K562 (cell line): Measurements from ENCODE around the gene ENTPD3. TPM values are rescaled to one million over a fixed set of nuclear protein-coding genes. Genes with fewer than 3 reads are reported as not detected.

ENCODE experiments used
- DDX20 ChIP-seq: fragments of 450-650 bp; IDR thresholded peaks from 2 replicates; pipeline ENCODE4 v1.6.1; 2016; ENCODE audit warnings: missing genetic modification characterization, low read depth, mild to moderate bottlenecking, missing compliant biosample characterization, moderate library complexity
- DIDO1 ChIP-seq: fragments of 450-650 bp; IDR thresholded peaks from 2 replicates; pipeline ENCODE4 v1.6.1; 2016; ENCODE audit warnings: low read depth, missing biosample characterization, missing genetic modification characterization
- E2F1 ChIP-seq: sonication (generic); formaldehyde crosslinking; IDR thresholded peaks from 2 replicates; pipeline ENCODE4 v1.8.1; 2023; ENCODE audit warnings: mild to moderate bottlenecking, missing genetic modification reagents, moderate library complexity
- ELF1 ChIP-seq: fragments of 200-800 bp; sonication (Bioruptor generic); IDR thresholded peaks from 2 replicates; pipeline ENCODE4 v1.6.1; 2016; ENCODE audit warnings: missing genetic modification characterization, missing compliant biosample characterization
- MTF1 ChIP-seq: fragments of 250-450 bp; sonication (Bioruptor Pico); IDR thresholded peaks from 2 replicates; pipeline ENCODE4 v1.9.0; 2021; ENCODE audit warnings: moderate library complexity, mild to moderate bottlenecking, inconsistent platforms, borderline replicate concordance
- POU5F1 ChIP-seq: fragments of 150-350 bp; IDR thresholded peaks from 2 replicates; pipeline ENCODE4 v1.6.1; 2014; ENCODE audit warnings: borderline replicate concordance, low read length, low read depth, mild to moderate bottlenecking; ENCODE audit not compliant: partially characterized antibody
- PRPF4 ChIP-seq: fragments of 200-400 bp; formaldehyde crosslinking; IDR thresholded peaks from one replicate; pipeline ENCODE4 v1.6.1; 2017; ENCODE audit warnings: low read length, low read depth, mild to moderate bottlenecking; ENCODE audit not compliant: insufficient read depth, poor library complexity, severe bottlenecking
- RFX1 ChIP-seq: fragments of 450-650 bp; IDR thresholded peaks from 2 replicates; pipeline ENCODE4 v1.6.1; 2016; ENCODE audit warnings: mild to moderate bottlenecking, moderate library complexity
- ZNF143 ChIP-seq: sonication (generic); formaldehyde crosslinking; IDR thresholded peaks from 2 replicates; pipeline ENCODE4 v1.9.0; 2022; ENCODE audit warnings: mild to moderate bottlenecking, missing genetic modification reagents
- ZNF253 ChIP-seq: fragments of 250-450 bp; sonication (Bioruptor Pico); conservative IDR thresholded peaks from 2 replicates; pipeline ENCODE4 v1.6.1; 2021; ENCODE audit warnings: mild to moderate bottlenecking
- ZNF324 ChIP-seq: fragments of 250-450 bp; sonication (Bioruptor Pico); IDR thresholded peaks from 2 replicates; pipeline ENCODE4 v1.4.0; 2020; ENCODE audit warnings: mild to moderate bottlenecking
- ZNF75A ChIP-seq: fragments of 450-650 bp; formaldehyde crosslinking; IDR thresholded peaks from 2 replicates; pipeline ENCODE4 v1.4.0; 2020; ENCODE audit warnings: mild to moderate bottlenecking
- polyA plus RNA-seq, 8 experiments: library from polyadenylated mRNA; depleted of rRNA in 4 of 8; stranded (reverse) in 5 of 8; unstranded in 3 of 8; fragments of >200 nt; fragmentation: Nextera tagmentation in 2 of 8; fragmentation: Illumina TruSeq in 1 of 8; extraction: Ambion mirVana in 2 of 8; extraction: Trizol in 1 of 8; gene quantifications; 2 replicates each; pipeline versions ENCODE4 v1.2.1 to v1.2.3, GENCODE V29; 2011 to 2014; ENCODE audit warnings: inconsistent platforms in 1 of 8, missing spikeins in 1 of 8
- total RNA-seq, 7 experiments: library from RNA; depleted of rRNA in 6 of 7; stranded (reverse); fragments of >200 nt in 6 of 7; fragmentation: Illumina TruSeq in 2 of 7; extraction: Trizol in 2 of 7; gene quantifications; 2 replicates each; pipeline versions ENCODE4 v1.2.1 to v1.2.3, GENCODE V29; 2011 to 2021; ENCODE audit warnings: low replicate concordance in 1 of 7
- TF ChIP-seq, protein P1 (sequence below): fragments of 450-650 bp; IDR thresholded peaks from 2 replicates; pipeline ENCODE4 v1.6.1; 2016; ENCODE audit warnings: mild to moderate bottlenecking, moderate library complexity

ENTPD3 gene
- total and polyA plus RNA-seq, 9 of the 15 experiments (the other 6 are each of a cell fraction or from before 2014, with no cell fraction given) = 0.23 to 2.1 (median 0.58) TPM

DNA sequence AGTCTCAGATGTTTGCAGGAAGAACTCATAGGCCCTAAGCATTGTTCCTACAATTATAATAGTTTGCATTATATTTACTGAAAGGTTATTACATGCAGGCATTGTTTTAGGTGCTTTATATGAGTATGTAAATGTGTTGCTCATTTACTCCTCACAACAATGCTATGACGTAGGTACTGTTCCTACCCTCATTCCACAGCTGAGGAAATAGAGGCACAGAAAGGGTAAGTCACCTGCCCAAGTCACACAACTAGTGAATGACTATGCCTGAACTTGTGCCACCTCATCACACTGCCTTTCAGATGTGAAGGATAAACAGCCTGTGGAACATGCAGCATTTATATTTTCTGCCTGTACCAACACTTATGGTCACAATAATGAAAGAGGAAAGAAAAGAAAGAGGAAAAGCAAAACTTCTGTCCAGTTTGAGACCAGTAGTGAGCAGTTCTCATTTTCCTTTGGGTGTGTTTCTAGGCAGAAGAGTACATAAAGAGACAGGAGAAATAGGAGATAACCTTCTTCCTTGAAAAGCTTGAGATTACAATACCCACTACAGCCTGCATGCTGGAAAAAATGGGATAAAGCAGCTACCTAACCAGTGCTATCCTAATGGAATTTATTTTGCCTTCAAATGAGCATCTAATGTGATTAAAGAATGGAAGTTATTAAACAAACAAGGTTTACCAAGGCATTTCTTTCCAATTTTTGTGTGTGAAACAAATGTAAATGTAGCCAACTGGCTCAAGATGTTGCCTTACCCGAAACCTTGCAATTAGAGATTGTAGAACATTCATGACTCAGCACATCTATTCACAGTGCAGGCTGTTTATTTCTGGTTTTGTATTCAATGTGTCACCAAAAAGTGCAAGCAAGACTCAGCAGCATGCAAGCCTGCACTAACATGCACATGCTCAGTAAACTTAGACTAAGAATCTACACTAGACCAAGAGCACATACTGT, 20.5 kb upstream of the ENTPD3 start (continued):
- TF ChIP-seq, protein P1, sequence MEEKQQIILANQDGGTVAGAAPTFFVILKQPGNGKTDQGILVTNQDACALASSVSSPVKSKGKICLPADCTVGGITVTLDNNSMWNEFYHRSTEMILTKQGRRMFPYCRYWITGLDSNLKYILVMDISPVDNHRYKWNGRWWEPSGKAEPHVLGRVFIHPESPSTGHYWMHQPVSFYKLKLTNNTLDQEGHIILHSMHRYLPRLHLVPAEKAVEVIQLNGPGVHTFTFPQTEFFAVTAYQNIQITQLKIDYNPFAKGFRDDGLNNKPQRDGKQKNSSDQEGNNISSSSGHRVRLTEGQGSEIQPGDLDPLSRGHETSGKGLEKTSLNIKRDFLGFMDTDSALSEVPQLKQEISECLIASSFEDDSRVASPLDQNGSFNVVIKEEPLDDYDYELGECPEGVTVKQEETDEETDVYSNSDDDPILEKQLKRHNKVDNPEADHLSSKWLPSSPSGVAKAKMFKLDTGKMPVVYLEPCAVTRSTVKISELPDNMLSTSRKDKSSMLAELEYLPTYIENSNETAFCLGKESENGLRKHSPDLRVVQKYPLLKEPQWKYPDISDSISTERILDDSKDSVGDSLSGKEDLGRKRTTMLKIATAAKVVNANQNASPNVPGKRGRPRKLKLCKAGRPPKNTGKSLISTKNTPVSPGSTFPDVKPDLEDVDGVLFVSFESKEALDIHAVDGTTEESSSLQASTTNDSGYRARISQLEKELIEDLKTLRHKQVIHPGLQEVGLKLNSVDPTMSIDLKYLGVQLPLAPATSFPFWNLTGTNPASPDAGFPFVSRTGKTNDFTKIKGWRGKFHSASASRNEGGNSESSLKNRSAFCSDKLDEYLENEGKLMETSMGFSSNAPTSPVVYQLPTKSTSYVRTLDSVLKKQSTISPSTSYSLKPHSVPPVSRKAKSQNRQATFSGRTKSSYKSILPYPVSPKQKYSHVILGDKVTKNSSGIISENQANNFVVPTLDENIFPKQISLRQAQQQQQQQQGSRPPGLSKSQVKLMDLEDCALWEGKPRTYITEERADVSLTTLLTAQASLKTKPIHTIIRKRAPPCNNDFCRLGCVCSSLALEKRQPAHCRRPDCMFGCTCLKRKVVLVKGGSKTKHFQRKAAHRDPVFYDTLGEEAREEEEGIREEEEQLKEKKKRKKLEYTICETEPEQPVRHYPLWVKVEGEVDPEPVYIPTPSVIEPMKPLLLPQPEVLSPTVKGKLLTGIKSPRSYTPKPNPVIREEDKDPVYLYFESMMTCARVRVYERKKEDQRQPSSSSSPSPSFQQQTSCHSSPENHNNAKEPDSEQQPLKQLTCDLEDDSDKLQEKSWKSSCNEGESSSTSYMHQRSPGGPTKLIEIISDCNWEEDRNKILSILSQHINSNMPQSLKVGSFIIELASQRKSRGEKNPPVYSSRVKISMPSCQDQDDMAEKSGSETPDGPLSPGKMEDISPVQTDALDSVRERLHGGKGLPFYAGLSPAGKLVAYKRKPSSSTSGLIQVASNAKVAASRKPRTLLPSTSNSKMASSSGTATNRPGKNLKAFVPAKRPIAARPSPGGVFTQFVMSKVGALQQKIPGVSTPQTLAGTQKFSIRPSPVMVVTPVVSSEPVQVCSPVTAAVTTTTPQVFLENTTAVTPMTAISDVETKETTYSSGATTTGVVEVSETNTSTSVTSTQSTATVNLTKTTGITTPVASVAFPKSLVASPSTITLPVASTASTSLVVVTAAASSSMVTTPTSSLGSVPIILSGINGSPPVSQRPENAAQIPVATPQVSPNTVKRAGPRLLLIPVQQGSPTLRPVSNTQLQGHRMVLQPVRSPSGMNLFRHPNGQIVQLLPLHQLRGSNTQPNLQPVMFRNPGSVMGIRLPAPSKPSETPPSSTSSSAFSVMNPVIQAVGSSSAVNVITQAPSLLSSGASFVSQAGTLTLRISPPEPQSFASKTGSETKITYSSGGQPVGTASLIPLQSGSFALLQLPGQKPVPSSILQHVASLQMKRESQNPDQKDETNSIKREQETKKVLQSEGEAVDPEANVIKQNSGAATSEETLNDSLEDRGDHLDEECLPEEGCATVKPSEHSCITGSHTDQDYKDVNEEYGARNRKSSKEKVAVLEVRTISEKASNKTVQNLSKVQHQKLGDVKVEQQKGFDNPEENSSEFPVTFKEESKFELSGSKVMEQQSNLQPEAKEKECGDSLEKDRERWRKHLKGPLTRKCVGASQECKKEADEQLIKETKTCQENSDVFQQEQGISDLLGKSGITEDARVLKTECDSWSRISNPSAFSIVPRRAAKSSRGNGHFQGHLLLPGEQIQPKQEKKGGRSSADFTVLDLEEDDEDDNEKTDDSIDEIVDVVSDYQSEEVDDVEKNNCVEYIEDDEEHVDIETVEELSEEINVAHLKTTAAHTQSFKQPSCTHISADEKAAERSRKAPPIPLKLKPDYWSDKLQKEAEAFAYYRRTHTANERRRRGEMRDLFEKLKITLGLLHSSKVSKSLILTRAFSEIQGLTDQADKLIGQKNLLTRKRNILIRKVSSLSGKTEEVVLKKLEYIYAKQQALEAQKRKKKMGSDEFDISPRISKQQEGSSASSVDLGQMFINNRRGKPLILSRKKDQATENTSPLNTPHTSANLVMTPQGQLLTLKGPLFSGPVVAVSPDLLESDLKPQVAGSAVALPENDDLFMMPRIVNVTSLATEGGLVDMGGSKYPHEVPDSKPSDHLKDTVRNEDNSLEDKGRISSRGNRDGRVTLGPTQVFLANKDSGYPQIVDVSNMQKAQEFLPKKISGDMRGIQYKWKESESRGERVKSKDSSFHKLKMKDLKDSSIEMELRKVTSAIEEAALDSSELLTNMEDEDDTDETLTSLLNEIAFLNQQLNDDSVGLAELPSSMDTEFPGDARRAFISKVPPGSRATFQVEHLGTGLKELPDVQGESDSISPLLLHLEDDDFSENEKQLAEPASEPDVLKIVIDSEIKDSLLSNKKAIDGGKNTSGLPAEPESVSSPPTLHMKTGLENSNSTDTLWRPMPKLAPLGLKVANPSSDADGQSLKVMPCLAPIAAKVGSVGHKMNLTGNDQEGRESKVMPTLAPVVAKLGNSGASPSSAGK = peak; percentile 59
- TF ChIP-seq ZNF324 (CRISPR knock-in tag) (no peak), DIDO1 (tag) (no peak), ELF1 (tag) (no peak), POU5F1 (no peak), ZNF143 (CRISPR knock-in tag) (no peak), PRPF4 (no peak), ZNF253 (CRISPR knock-in tag) (no peak), RFX1 (no peak), DDX20 (tag) (no peak), ZNF75A (peak; percentile 20; the same call in 1 of the 2 replicates), MTF1 (no peak), E2F1 (CRISPR knock-in tag) (0 out of 2 replicates have a peak, but pooled peaks have one; percentile 7)
